Adrenal gland (tissue), 12 donors: ENCODE results near the gene EFCAB8. TPM values are rescaled to one million over a fixed set of nuclear protein-coding genes. Genes with fewer than 3 reads are reported as not detected.
A peak's percentile ranks its signal among the peaks of the same experiment; 100 is the strongest.
"Not testable (repeated sequence)": the region's sequence is repeated elsewhere in the genome, so short reads cannot be mapped to it uniquely, and the experiment has no call there.

Experiments
- DNase-seq, 7 donors: peaks; one replicate each; pipeline ENCODE4 v3.0.0-alpha.2; 2019 to 2020
- H3K27ac ChIP-seq, 5 donors: fragments of 200-600 bp; sonication (generic) in 4 of 5; 1 replicate in 3 of 5; 2 replicates in 2 of 5; pipeline versions ENCODE4 v1.5.1 to v1.8.0; 2016 to 2020; ENCODE audit warnings: mild to moderate bottlenecking in 1 of 5
- H3K27me3 ChIP-seq: fragments of 200-600 bp; 2 replicates; pipeline ENCODE4 v1.8.0; 2021
- H3K36me3 ChIP-seq, 2 donors: fragments of 200-600 bp; replicated peaks in 1 of 2; 1 replicate in 1 of 2; 2 replicates in 1 of 2; pipeline versions ENCODE4 v1.5.1 to v1.8.0; 2018 to 2022
- H3K4me1 ChIP-seq, 2 donors: fragments of 200-600 bp; replicated peaks in 1 of 2; 1 replicate in 1 of 2; 2 replicates in 1 of 2; pipeline versions ENCODE4 v1.5.1 to v1.8.0; 2018 to 2021
- H3K4me3 ChIP-seq, 4 donors: fragments of 200-600 bp; sonication (generic) in 3 of 4; one replicate each; pipeline ENCODE4 v1.5.1; 2016 to 2018
- H3K9me3 ChIP-seq, 3 donors: fragments of 200-600 bp; sonication (generic) in 1 of 3; replicated peaks in 1 of 3; 1 replicate in 2 of 3; 2 replicates in 1 of 3; pipeline versions ENCODE4 v1.5.1 to v1.8.0; 2016 to 2021
- POLR2A ChIP-seq, 2 donors: fragments of 450-650 bp; IDR thresholded peaks; one replicate each; pipeline ENCODE4 v1.6.1; 2017; ENCODE audit warnings: antibody characterized with exemption in 2 of 2, mild to moderate bottlenecking in 2 of 2, moderate library complexity in 1 of 2
- WGBS, 4 donors: extraction: QIAGEN DNeasy Blood & Tissue Kit in 2 of 4; methylation state at CpG; one replicate each; pipeline versions ENCODE4 v1.1.5 to v1.1.7; 2013 to 2017; 5-methylcytosine and 5-hydroxymethylcytosine counted together
- intact Hi-C, 2 donors: fragments of 100-400 bp; cut with DNase I; formaldehyde crosslinking; loops; one replicate each; pipeline versions ENCODE4 v1.14.1 to v1.15.0; 2022 to 2023
- polyA plus RNA-seq, 3 donors: library from polyadenylated mRNA; stranded (reverse); fragments of 200-250 nt in 2 of 3; fragments of 350-450 nt in 1 of 3; fragmentation: Illumina TruSeq in 1 of 3; extraction: RNeasy Lipid Tissue Mini Kit (QIAGEN cat#74804) in 1 of 3; gene quantifications; one replicate each; pipeline ENCODE4 v1.2.3, GENCODE V29; 2013 to 2014
- total RNA-seq, 9 donors: library from RNA; depleted of rRNA in 4 of 9; stranded (reverse); fragments of >200 nt in 4 of 9; fragments of 120-200 nt in 1 of 9; fragmentation: NEBNext Ultra II Directional in 1 of 9; extraction: Animal tissue kit (Norgen Biotek cat#: 25700) in 1 of 9; gene quantifications; one replicate each; pipeline versions ENCODE4 v1.1.0 to v1.2.4, GENCODE V29; 2013 to 2023
- TF ChIP-seq, protein P1 (sequence below), 6 experiments: fragments of 450-650 bp in 4 of 6; fragments of 200-600 bp in 2 of 6; sonication (generic) in 1 of 6; IDR thresholded peaks; 1 replicate in 5 of 6; 2 replicates in 1 of 6; pipeline versions ENCODE4 v1.5.1 to v1.8.0; 2016 to 2021; ENCODE audit warnings: antibody characterized with exemption in 6 of 6, mild to moderate bottlenecking in 2 of 6, moderate library complexity in 1 of 6
- donor health status: healthy with polysubstance abuse.
- donor health status: Bipolar disorder and iron deficiency.
- donor health status: DM: yes; HTN: yes; CAD: no.
- donor health status: DM: no; HTN: no; CAD: no.
- donor health status: DM: no; HTN: no; CAD: no.
- donor health status: DM: yes; HTN: yes; CAD: no.

EFCAB8 gene
- total and polyA plus RNA-seq, 12 donors, result 0.03 to 0.40 (median 0.06) TPM; not detected in 8

- no peak overlapping the region for H3K4me3 ChIP-seq
- DNase-seq, result peak in 2 of 7 donors; percentile 7 to 46
- no peaks in the 10 kb centered on the region for H3K27me3 ChIP-seq
- no peak overlapping the region for H3K27ac ChIP-seq
- 65 to 90% (median 73%) methylated on average over 6 to 13 of the region's 13 CpGs for WGBS, 4 donors
- H3K4me1 ChIP-seq, result no peaks in the 10 kb centered on the region
- TF ChIP-seq, protein P1, sequence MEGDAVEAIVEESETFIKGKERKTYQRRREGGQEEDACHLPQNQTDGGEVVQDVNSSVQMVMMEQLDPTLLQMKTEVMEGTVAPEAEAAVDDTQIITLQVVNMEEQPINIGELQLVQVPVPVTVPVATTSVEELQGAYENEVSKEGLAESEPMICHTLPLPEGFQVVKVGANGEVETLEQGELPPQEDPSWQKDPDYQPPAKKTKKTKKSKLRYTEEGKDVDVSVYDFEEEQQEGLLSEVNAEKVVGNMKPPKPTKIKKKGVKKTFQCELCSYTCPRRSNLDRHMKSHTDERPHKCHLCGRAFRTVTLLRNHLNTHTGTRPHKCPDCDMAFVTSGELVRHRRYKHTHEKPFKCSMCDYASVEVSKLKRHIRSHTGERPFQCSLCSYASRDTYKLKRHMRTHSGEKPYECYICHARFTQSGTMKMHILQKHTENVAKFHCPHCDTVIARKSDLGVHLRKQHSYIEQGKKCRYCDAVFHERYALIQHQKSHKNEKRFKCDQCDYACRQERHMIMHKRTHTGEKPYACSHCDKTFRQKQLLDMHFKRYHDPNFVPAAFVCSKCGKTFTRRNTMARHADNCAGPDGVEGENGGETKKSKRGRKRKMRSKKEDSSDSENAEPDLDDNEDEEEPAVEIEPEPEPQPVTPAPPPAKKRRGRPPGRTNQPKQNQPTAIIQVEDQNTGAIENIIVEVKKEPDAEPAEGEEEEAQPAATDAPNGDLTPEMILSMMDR (IDR thresholded peaks at IDR 0.05), result no peak
- no peak for TF ChIP-seq POLR2A (IDR thresholded peaks at IDR 0.05)
- no peaks in the 10 kb centered on the region for H3K36me3 ChIP-seq
- intact Hi-C loops, result no loop called here
- H3K9me3 ChIP-seq, result no peaks in the 10 kb centered on the region
Observed at GRCh38 chr20:32972181-32973076, 113.7 kb downstream of the EFCAB8 start.

DNA sequence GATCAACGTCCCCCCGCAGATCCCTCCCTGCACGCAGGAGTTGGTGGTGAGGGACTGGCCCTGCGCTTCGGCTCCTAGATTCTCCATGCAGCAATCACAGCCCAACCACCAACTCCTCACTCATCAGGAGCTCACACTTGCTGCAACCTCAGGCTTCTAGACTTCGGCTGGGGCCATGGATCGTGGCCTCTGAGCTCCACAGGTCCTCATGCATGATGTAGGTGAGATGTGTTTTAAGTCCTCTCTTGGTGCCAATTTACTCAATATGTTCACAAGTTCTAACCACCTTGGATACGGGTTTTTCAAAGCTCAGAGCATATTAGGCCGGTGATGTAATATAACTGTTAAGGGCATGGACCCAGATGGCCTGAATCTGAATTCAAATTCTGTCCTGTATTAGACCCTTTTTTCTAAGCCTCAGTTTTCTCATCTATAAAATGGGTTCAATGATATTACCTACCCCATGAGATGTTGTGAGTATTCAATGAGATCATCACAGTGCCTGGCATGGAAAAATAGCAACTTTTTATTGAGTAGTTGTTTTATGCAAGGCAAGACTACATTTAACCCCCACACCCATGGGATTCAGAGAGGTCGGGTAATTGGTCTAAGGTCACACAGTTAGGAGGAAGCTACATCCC is 114.5 kb downstream of the EFCAB8 start:
- 84 to 86% (median 84%) methylated on average over 10 of the region's 10 CpGs for WGBS, 4 donors
- DNase-seq, result peak in 1 of 7 donors; percentile 29
- Histone ChIP-seq H3K4me1 (no peaks in the 10 kb centered on the region), H3K9me3 (no peaks in the 10 kb centered on the region), H3K4me3 (no peak overlapping the region), H3K36me3 (no peaks in the 10 kb centered on the region), H3K27ac (no peak overlapping the region), H3K27me3 (no peaks in the 10 kb centered on the region)
- intact Hi-C loops, result no loop called here
- no peak for TF ChIP-seq POLR2A (IDR thresholded peaks at IDR 0.05)

DNA sequence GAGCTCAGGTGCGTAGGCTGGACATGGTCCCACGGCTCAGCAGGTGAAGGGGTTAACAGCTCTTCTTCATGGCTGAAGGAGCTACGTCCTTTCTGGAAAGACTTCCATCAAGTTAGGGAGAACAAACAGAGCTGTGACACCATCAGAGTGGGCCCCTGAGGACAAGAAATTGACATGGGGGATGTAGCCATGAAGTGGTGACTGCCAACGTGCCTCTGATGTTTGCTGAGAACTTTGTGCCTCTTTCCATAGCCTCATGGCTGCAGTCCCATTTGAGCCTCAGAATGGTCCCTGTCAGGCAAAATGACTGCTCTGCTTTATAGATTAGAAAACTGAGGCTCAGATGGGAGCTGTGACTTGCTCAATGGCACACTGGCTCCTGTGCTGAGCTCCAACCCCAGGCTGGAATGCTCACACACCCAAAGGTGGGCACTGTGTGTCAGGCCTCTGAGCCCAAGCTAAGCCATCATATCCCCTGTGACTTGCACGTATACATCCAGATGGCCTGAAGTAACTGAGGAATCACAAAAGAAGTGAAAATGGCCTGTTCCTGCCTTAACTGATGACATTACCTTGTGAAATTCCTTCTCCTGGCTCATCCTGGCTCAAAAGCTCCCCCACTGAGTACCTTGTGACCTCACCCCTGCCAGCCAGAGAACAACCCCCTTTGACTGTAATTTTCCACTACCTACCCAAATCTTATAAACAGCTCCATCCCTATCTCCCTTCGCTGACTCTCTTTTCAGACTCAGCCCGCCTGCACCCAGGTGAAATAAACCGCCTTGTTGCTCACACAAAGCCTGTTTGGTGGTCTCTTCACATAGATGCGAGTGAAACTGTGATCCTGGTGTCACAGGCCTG is 115.7 kb downstream of the EFCAB8 start:
- H3K4me1 ChIP-seq, intact Hi-C loops: not testable (repeated sequence)

GRCh38 chr20:32975121-32975520 is 116.4 kb downstream of the EFCAB8 start:
- 75 to 87% (median 83%) methylated on average over 4 of the region's 4 CpGs for WGBS, 4 donors
- H3K36me3 ChIP-seq, H3K27ac ChIP-seq, H3K27me3 ChIP-seq, intact Hi-C loops, H3K4me1 ChIP-seq, H3K4me3 ChIP-seq, DNase-seq, H3K9me3 ChIP-seq: not testable (repeated sequence)

More for the DNA sequence above, 115.7 kb downstream of the EFCAB8 start:
- not testable (repeated sequence) for H3K27me3 ChIP-seq, H3K36me3 ChIP-seq, H3K4me3 ChIP-seq, H3K27ac ChIP-seq, H3K9me3 ChIP-seq
- peak in 1 of 7 donors; percentile 3 for DNase-seq
- 71 to 87% (median 79%) methylated on average over 9 of the region's 9 CpGs for WGBS, 4 donors

GRCh38 chr20:32975698-32976674 is 117.3 kb downstream of the EFCAB8 start:
- Histone ChIP-seq H3K27ac (no peak overlapping the region), H3K27me3 (no peaks in the 10 kb centered on the region), H3K9me3 (no peaks in the 10 kb centered on the region), H3K36me3 (no peaks in the 10 kb centered on the region), H3K4me3 (no peak overlapping the region), H3K4me1 (no peaks in the 10 kb centered on the region)
- WGBS, 4 donors, result 75 to 83% (median 79%) methylated on average over 9 to 15 of the region's 15 CpGs
- TF ChIP-seq POLR2A (IDR thresholded peaks at IDR 0.05), result no peak
- TF ChIP-seq, protein P1 (IDR thresholded peaks at IDR 0.05), result no peak
- intact Hi-C loops, result no loop called here
- DNase-seq, result peak in 1 of 7 donors; percentile 21
